Measurements from ENCODE around the gene CCDC78.
"Not testable (repeated sequence)": the region's sequence is repeated elsewhere in the genome, so short reads cannot be mapped to it uniquely, and the experiment has no call there.

CCDC78 gene

DNA sequence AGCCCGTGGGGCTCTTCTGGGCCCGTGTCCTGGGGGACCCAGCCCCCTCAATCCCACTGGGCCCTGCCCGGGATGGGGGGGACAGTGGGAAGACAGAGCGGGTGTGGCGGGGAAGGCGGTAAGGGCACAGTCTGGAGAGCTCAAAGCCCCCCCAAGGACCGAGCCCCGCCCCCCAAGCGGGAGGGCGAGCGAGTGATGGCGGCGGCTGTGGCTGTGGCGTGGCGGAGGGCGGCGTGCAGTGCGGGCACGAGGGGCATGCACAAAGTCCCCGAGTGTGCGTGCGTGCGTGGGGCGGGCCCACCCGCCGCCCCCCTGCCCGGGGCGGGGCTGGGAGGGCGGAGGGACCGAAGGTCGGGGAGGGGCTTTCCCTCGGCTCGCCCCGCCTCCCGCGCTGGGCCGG, 32.5 kb downstream of the CCDC78 start:
- no peak for DNase-seq (ENCODE audit: low spot score)
- TF ChIP-seq, protein P1, sequence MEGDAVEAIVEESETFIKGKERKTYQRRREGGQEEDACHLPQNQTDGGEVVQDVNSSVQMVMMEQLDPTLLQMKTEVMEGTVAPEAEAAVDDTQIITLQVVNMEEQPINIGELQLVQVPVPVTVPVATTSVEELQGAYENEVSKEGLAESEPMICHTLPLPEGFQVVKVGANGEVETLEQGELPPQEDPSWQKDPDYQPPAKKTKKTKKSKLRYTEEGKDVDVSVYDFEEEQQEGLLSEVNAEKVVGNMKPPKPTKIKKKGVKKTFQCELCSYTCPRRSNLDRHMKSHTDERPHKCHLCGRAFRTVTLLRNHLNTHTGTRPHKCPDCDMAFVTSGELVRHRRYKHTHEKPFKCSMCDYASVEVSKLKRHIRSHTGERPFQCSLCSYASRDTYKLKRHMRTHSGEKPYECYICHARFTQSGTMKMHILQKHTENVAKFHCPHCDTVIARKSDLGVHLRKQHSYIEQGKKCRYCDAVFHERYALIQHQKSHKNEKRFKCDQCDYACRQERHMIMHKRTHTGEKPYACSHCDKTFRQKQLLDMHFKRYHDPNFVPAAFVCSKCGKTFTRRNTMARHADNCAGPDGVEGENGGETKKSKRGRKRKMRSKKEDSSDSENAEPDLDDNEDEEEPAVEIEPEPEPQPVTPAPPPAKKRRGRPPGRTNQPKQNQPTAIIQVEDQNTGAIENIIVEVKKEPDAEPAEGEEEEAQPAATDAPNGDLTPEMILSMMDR (IDR thresholded peaks at IDR 0.05; ENCODE audit: borderline replicate concordance, control extremely low read depth, extremely low read depth, insufficient read depth, missing control alignments): no peak
- in situ Hi-C loops (cut with MboI; ENCODE audit: low sequenced_read_pairs, unreplicated experiment): no loop called here

DNA sequence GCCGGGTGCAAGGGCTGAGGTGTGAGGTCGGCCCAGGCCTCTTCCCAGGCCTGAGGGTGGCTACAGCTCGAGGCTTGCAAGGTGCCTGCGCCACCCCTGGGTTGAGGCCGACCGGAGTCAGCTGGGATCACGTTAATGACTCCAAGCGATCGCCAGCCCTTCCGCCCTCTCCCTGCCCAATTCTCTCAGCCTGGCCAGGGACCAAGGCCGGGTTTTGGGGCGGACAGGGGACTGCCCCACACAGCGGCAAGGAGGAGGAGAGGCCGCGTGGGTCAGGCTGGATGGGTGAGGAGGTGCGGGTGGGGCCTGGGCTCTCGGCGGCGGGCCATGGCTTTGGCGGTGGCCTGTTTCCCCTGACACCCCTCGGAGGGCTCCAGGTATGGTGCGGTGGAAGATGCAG, 32.9 kb downstream of the CCDC78 start:
- DNase-seq (ENCODE audit: low spot score): no peak
- TF ChIP-seq, protein P1 (IDR thresholded peaks at IDR 0.05; ENCODE audit: borderline replicate concordance, control extremely low read depth, extremely low read depth, insufficient read depth, missing control alignments): no peak
- in situ Hi-C loops (cut with MboI; ENCODE audit: low sequenced_read_pairs, unreplicated experiment): no loop called here

DNA sequence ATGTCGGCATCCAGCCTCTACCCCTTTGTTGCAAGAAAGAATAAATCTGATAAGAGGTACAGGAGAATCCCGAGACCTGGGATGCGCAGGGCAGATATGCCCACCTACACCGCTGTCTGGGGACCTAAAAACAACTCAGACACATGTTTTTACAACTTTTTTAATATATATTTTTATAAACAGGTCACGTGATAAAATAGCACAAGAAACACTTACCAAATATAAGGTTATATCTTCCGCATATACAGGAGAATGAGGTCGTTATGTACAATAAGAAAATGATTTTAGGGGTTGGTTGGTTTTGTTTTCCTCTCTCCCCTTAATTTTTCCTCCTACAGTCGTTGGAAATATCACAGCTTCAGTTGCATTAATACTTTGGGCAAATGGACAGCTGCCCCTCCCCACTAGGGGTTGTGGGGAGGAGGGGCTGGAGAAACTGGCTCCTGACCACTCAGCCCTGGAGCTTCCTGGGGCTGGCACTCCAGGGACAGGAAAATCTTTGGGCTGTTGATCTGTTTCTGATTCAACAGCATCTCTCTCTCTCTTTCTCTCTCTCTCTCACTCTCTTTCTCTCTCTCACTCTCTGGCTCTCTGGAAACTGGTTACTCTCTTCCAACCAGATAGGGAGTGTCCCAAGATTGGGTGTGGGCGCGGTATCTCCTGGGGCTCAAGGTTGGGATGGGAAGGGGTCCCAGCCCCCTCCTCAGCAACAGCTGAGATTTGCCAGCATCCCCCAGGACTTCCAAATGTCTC, 33.7 kb downstream of the CCDC78 start:
- TF ChIP-seq, protein P1 (IDR thresholded peaks at IDR 0.05; ENCODE audit: borderline replicate concordance, control extremely low read depth, extremely low read depth, insufficient read depth, missing control alignments): no peak
- no peak for DNase-seq (ENCODE audit: low spot score)
- in situ Hi-C loops (cut with MboI; ENCODE audit: low sequenced_read_pairs, unreplicated experiment): no loop called here

DNA sequence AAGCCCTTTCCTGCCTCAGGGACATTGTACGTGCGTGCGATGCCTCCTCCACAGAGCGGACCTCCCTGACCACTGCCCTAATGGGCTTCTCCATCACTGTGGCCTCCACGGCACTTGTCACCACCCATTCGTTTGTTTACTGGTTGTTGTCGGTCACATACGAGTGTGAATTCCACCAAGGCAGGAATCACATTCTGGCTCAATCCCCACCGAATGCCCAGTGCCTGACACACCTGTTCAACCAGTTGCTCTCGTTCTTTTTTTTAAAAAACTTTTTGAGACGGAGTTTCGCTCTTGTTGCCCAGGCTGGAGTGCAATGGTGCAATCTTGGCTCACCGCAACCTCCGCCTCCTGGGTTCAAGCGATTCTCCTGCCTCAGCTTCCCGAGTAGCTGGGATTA, 35.0 kb downstream of the CCDC78 start:
- in situ Hi-C loops (cut with MboI; ENCODE audit: low sequenced_read_pairs, unreplicated experiment); DNase-seq (ENCODE audit: low spot score): not testable (repeated sequence)

DNA sequence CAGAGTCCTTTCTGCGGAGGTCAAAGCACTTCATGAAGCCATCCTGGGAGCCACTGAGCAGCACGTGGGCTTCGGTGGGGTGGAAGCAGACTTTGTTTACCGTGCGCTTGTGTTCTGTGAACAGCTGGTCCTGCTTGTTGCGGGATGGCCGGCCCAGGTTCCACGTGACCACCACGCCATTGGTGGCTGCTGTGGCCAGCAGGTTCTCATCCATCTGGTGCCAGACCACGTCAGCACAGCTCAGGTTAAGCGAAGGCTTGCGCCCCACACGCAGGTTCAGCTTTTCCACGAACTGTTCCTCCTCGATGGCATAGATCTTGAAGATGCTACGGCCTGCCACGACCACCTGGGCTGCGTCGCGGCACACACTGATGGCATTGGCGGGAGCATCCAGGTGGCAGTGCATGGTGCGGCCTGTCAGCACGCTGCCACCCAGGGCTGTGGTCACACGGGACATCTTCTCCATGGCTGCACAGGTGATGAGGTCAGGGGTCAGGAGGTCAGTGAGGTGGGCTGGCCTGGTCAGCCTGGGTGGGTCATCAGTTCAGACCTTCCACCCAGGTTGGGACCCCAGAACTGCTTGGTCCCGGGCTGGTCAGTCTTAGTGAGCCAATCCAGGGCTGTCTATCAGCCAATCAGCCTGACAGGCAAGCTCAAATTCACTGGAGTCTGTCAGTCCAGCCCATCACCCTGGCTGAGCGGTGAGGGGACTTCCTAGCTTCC, 36.9 kb downstream of the CCDC78 start:
- TF ChIP-seq, protein P1 (IDR thresholded peaks at IDR 0.05; ENCODE audit: borderline replicate concordance, control extremely low read depth, extremely low read depth, insufficient read depth, missing control alignments): no peak
- DNase-seq (ENCODE audit: low spot score): no peak
- in situ Hi-C loops (cut with MboI; ENCODE audit: low sequenced_read_pairs, unreplicated experiment): no loop called here

DNA sequence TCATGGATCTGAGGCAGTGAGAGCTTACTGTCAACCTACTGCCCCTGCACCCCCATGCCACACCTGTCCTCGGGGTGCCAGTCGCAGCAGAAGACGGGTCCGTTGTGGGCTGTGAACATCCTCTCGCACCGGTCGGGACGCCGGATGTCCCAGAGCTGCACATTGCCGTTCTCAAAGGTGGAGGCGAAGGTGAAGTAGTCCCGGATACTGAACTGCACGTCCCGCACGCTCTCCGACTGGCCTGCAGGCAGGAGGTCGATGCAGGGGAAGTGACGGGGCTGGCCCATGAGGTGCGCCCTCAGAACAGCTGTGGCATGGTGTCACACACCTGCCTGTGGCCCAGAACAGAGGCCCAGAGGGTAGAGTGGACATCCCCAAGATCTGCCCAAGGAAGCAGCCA, 38.7 kb downstream of the CCDC78 start:
- in situ Hi-C loops (cut with MboI; ENCODE audit: low sequenced_read_pairs, unreplicated experiment): no loop called here
- DNase-seq (ENCODE audit: low spot score): no peak
- TF ChIP-seq, protein P1 (IDR thresholded peaks at IDR 0.05; ENCODE audit: borderline replicate concordance, control extremely low read depth, extremely low read depth, insufficient read depth, missing control alignments): no peak

Measured in GM13976 (cell line).